ENCODE data around the gene HECTD4. TPM values are rescaled to one million over a fixed set of nuclear protein-coding genes. Genes with fewer than 3 reads are reported as not detected.
"Not testable (repeated sequence)": the region's sequence is repeated elsewhere in the genome, so short reads cannot be mapped to it uniquely, and the experiment has no call there.

HECTD4 gene
- polyA plus RNA-seq, 5 donors: 52.1 to 67.3 (median 65.4) TPM

- no peak for DNase-seq
Observed at GRCh38 chr12:112357214-112357613, 25.0 kb downstream of the HECTD4 start.

GRCh38 chr12:112354399-112354798 lies 27.8 kb downstream of the HECTD4 start:
- DNase-seq: no peak

GRCh38 chr12:112353393-112353792 lies 28.8 kb downstream of the HECTD4 start:
- no peak for DNase-seq

- no peak for DNase-seq
Observed at GRCh38 chr12:112352921-112353320, 29.3 kb downstream of the HECTD4 start.

GRCh38 chr12:112350593-112351592 lies 31.3 kb downstream of the HECTD4 start:
- DNase-seq: no peak

GRCh38 chr12:112349431-112349830 lies 32.8 kb downstream of the HECTD4 start:
- no peak for DNase-seq

GRCh38 chr12:112348926-112349325 lies 33.3 kb downstream of the HECTD4 start:
- not testable (repeated sequence) for DNase-seq

- DNase-seq: no peak
Observed at GRCh38 chr12:112347581-112347982, 34.6 kb downstream of the HECTD4 start.

- no peak for DNase-seq
Observed at GRCh38 chr12:112346194-112346593, 36.0 kb downstream of the HECTD4 start.

GRCh38 chr12:112344220-112344619 lies 38.0 kb downstream of the HECTD4 start:
- no peak for DNase-seq

GRCh38 chr12:112342587-112342986 lies 39.6 kb downstream of the HECTD4 start:
- DNase-seq: no peak

- no peak for DNase-seq
Observed at GRCh38 chr12:112341046-112341825, 41.0 kb downstream of the HECTD4 start.

- no peak for DNase-seq
Observed at GRCh38 chr12:112340230-112340629, 42.0 kb downstream of the HECTD4 start.

- not testable (repeated sequence) for DNase-seq
Observed at GRCh38 chr12:112334999-112335398, 47.2 kb downstream of the HECTD4 start.

- no peak for DNase-seq
Observed at GRCh38 chr12:112333019-112333418, 49.2 kb downstream of the HECTD4 start.

- DNase-seq: no peak
Observed at GRCh38 chr12:112331886-112332285, 50.3 kb downstream of the HECTD4 start.

GRCh38 chr12:112330706-112331105 lies 51.5 kb downstream of the HECTD4 start:
- DNase-seq: no peak

GRCh38 chr12:112328456-112329124 lies 53.6 kb downstream of the HECTD4 start:
- DNase-seq: peak; percentile 52 to 57

GRCh38 chr12:112327209-112327938 lies 54.9 kb downstream of the HECTD4 start:
- peak in 1 of 2 donors; percentile 14 for DNase-seq

- no peak for DNase-seq
Observed at GRCh38 chr12:112325622-112326207, 56.5 kb downstream of the HECTD4 start.

- no peak for DNase-seq
Observed at GRCh38 chr12:112325157-112325556, 57.1 kb downstream of the HECTD4 start.
